Measurements from ENCODE around the gene DSG1. TPM values are rescaled to one million over a fixed set of nuclear protein-coding genes. Genes with fewer than 3 reads are reported as not detected.

The DSG1 gene
- total and polyA plus RNA-seq, 2 of the 8 experiments (the other 6 are each of a cell fraction or from before 2014, with no cell fraction given): 0.06 TPM; not detected in 1

GRCh38 chr18:31354990-31355389 lies 37.0 kb downstream of the DSG1 start:
- no peak overlapping the region for H4K8ac ChIP-seq (ENCODE audit: extremely low read depth, insufficient read depth, low read length)
- H4K91ac ChIP-seq (replicated peaks; ENCODE audit: insufficient read length, low read length): no peak overlapping the region
- H3K79me2 ChIP-seq (ENCODE audit: control insufficient read depth in 1 of 2, insufficient read depth in 2 of 2, low read length in 2 of 2): no peaks in the 10 kb centered on the region
- WGBS, 2 experiments (ENCODE audit: extremely low coverage in 1 of 2, insufficient coverage in 1 of 2, insufficient read length in 1 of 2, insufficient replicate concordance in 2 of 2, low coverage in 1 of 2, low lambda C conversion rate in 2 of 2, missing lambda C conversion rate in 1 of 2): 98% methylated on average over 8 of the region's 8 CpGs; no CpG with 5 or more reads in 1 of the 2 experiments
- H2AFZ ChIP-seq (ENCODE audit: low read length): no peak overlapping the region
- no peak overlapping the region for H2AK5ac ChIP-seq (ENCODE audit: low read depth, low read length)
- no peak overlapping the region for H2BK5ac ChIP-seq (ENCODE audit: low read depth, low read length)
- H2BK120ac ChIP-seq (replicated peaks; ENCODE audit: low read depth, low read length): no peak overlapping the region
- no peak overlapping the region for H3K4ac ChIP-seq (replicated peaks; ENCODE audit: insufficient read length, low read depth, low read length)
- no peak for TF ChIP-seq BRCA1 (IDR thresholded peaks at IDR 0.05; ENCODE audit: low read depth, low read length)
- no peak for TF ChIP-seq CBX8 (IDR thresholded peaks at IDR 0.05; ENCODE audit: borderline replicate concordance, low read depth, low read length)
- TF ChIP-seq FOSL1 (IDR thresholded peaks at IDR 0.05; ENCODE audit: insufficient read depth, low read depth, low read length): no peak
- TF ChIP-seq SAP30 (IDR thresholded peaks at IDR 0.05; ENCODE audit: insufficient read depth, insufficient replicate concordance, low read length): no peak
- no peak for TF ChIP-seq KDM4A (IDR thresholded peaks at IDR 0.05; ENCODE audit: low read depth, low read length, severe bottlenecking)
- no peak for TF ChIP-seq SIX5 (IDR thresholded peaks at IDR 0.05; ENCODE audit: low read depth, low read length)
- TF ChIP-seq CHD2 (IDR thresholded peaks at IDR 0.05; ENCODE audit: low read length): no peak
- no peak for TF ChIP-seq ZNF274 (IDR thresholded peaks at IDR 0.05; ENCODE audit: borderline replicate concordance, extremely low read depth, low read length)
- TF ChIP-seq NANOG (IDR thresholded peaks at IDR 0.05; ENCODE audit: insufficient read depth, low read depth, low read length, poor library complexity, severe bottlenecking): no peak
- TF ChIP-seq CHD1 (IDR thresholded peaks at IDR 0.05; ENCODE audit: low read depth, low read length): no peak
- no peak overlapping the region for H2BK12ac ChIP-seq (ENCODE audit: low read depth, low read length)
- no peak overlapping the region for H3K9ac ChIP-seq (replicated peaks in 1 of 4; ENCODE audit: extremely low read depth in 1 of 4, low read depth in 3 of 4, low read length in 3 of 4)
- H2BK15ac ChIP-seq (ENCODE audit: low read length): no peak overlapping the region
- no peaks in the 10 kb centered on the region; a peak in 1 of 7 replicates for H3K27me3 ChIP-seq (replicated peaks in 1 of 4; ENCODE audit: control insufficient read depth in 3 of 4, extremely low read depth in 1 of 4, insufficient read depth in 3 of 4, low read length in 3 of 4)
- H3K27ac ChIP-seq (ENCODE audit: low read depth, low read length): no peak overlapping the region
- no peaks in the 10 kb centered on the region for H3K4me1 ChIP-seq (replicated peaks in 1 of 4; ENCODE audit: control insufficient read depth in 3 of 4, insufficient read depth in 4 of 4, low read length in 3 of 4)
- no peak overlapping the region for H4K5ac ChIP-seq (ENCODE audit: insufficient read length, low read depth, low read length)
- H3K23ac ChIP-seq (ENCODE audit: insufficient read length): no peak overlapping the region
- H3K23me2 ChIP-seq (ENCODE audit: low read depth, low read length): no peaks in the 10 kb centered on the region
- H2BK20ac ChIP-seq (ENCODE audit: low read length): no peak overlapping the region
- FAIRE-seq (no peak), DNase-seq (ENCODE audit: low read depth in 1 of 2, low spot score in 2 of 2) (no peak)
- no peak overlapping the region for H3K14ac ChIP-seq (ENCODE audit: insufficient read length)
- no peaks in the 10 kb centered on the region for H4K20me1 ChIP-seq (replicated peaks in 1 of 2; ENCODE audit: control insufficient read depth in 1 of 2, insufficient read depth in 2 of 2, low read length in 2 of 2)
- no peak overlapping the region for H3K4me3 ChIP-seq (ENCODE audit: extremely low read depth in 1 of 4, insufficient read depth in 2 of 4, low read depth in 3 of 4, low read length in 4 of 4)
- no peaks in the 10 kb centered on the region; a peak in 1 of 8 replicates for H3K36me3 ChIP-seq (ENCODE audit: control insufficient read depth in 2 of 4, insufficient read depth in 4 of 4, low read length in 3 of 4)
- no peak overlapping the region for H3K56ac ChIP-seq (replicated peaks; ENCODE audit: insufficient read length, low read depth, low read length)
- POLR2A ChIA-PET (ENCODE audit: partially characterized antibody): no interaction called here
- CTCF ChIA-PET (ENCODE audit: partially characterized antibody): interaction anchor here (0.7 kb wide), 1 partner anchor 70 kb away, joined by 3 read pairs; no protein-coding TSS in a partner anchor
- H3K4me2 ChIP-seq (ENCODE audit: insufficient read depth in 1 of 2, low read depth in 2 of 2, low read length in 2 of 2): no peak overlapping the region
- H3K79me1 ChIP-seq (ENCODE audit: low read depth, low read length): no peaks in the 10 kb centered on the region
- H3K9me3 ChIP-seq (ENCODE audit: insufficient read depth in 2 of 2, low read depth in 1 of 2, low read length in 1 of 2): peaks cover 9 to 10% of the 10 kb centered on the region in 2 experiments; a peak in 3 of 4 replicates
- H3K18ac ChIP-seq (ENCODE audit: extremely low read depth, low read length): no peak overlapping the region
